ENCODE measurements around the gene MRPL47.
A peak's percentile ranks its signal among the peaks of the same experiment; 100 is the strongest.
"Not testable (repeated sequence)": the region's sequence is repeated elsewhere in the genome, so short reads cannot be mapped to it uniquely, and the experiment has no call there.

Gene MRPL47

DNA sequence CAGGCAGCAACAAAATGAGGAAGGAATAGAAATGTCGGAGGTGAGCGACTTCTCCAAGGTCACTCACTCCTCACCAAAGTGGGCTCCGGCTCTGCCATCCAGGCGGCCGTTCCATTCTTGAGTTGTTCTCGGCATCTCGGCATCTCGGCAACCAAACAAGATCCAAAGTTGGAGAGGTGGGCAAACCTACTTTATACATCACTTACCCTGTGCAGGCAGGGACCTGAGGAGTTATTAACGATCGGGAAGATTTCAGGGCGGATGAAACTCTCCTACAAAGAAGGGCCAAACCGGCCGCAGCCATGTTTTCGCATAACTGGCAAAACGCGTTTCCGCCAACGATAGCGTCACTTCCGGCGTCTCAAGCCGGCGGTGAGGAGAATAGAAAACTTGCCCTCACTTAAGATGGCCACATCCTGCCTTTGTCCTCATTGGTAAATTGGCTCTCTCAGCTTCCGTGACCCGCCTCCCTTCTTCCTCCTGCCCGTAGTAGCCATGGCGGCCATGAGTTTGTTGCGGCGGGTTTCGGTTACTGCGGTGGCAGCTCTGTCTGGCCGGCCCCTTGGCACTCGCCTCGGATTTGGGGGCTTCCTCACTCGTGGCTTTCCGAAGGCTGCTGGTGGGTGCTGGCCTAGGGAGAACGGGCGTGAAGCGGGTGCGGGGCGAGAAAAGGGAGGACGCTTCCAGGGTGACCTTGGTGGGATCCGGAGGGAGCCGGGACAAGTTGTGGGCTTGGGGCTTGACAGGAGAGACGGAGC is at the start of gene MRPL47, which contains the start of gene NDUFB5:
Gene MRPL47 (minus strand): TSS at position 318 of the 758 bp plus-strand sequence. CDS start 14 bp downstream, at position 304.
Gene NDUFB5 (plus strand): TSS at position 474 of the 758 bp plus-strand sequence. CDS start 22 bp downstream, at position 496.
- peak; percentile 96 for DNase-seq

DNA sequence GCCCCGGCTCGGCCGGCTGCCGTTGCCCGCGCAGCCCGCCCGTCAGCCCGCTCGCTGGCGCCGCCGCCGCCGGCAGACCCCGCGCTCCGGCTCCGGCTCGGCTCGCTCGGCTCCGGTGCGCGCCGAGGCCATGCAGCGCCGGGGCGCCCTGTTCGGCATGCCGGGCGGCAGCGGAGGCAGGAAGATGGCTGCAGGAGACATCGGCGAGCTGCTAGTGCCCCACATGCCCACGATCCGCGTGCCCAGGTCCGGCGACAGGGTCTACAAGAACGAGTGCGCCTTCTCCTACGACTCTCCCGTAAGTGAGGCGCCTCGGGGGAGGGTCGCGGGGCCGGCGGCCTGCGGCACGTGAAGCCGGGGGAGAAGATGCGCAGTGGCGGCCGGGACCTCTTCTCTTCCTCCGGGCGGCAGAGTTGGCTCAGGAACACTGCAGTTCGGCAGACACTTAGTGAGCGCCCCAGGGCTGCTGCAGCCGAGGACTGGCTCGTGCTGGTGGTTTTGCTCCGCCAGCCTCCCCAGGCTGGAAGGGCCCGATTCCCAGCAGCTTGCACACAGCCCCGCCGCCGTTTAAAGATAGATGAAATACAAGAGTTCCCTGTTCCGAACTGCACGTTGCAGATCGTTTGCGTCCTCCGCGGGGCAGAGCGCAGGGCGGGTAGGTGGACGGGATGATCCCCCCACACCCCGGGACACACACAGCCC is 48.8 kb upstream of the MRPL47 start:
- DNase-seq: peak; percentile 41

DNA sequence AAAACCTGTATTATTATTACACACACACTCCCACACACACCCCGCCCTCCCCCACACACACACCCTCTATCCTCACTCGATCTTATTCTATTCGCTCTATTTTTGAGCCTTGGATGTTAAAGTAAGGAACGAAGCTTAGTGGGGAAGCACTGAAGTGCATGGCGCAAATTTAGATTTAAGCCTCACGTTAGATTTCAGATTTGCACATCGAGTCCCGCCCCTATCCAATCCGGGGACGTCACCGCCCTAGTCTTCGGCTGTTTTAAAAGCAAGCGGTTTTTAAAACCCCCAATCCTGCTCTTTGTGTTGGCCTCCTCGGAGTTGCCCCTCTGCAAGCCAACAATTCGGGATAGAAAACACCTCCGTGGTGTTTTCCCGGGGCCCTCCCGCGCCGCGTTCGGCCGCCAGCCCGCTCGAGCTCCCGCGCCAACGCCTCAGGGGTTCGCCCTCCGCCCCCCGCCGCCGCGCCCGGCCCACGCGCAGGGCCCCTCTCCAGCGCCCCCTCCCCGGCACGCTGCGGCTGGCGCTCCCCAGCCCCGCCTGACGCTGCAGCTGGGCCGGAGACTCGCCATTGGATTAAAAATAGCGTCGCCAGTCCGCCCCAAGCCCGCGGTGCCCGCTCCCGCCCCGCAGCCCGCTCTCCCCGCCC is 48.1 kb upstream of the MRPL47 start, which contains the start of gene USP13:
Gene USP13 (plus strand): TSS at position 594 of the 649 bp plus-strand sequence. CDS start 186 bp downstream, outside the sequence.
- peak; percentile 49 for DNase-seq

DNA sequence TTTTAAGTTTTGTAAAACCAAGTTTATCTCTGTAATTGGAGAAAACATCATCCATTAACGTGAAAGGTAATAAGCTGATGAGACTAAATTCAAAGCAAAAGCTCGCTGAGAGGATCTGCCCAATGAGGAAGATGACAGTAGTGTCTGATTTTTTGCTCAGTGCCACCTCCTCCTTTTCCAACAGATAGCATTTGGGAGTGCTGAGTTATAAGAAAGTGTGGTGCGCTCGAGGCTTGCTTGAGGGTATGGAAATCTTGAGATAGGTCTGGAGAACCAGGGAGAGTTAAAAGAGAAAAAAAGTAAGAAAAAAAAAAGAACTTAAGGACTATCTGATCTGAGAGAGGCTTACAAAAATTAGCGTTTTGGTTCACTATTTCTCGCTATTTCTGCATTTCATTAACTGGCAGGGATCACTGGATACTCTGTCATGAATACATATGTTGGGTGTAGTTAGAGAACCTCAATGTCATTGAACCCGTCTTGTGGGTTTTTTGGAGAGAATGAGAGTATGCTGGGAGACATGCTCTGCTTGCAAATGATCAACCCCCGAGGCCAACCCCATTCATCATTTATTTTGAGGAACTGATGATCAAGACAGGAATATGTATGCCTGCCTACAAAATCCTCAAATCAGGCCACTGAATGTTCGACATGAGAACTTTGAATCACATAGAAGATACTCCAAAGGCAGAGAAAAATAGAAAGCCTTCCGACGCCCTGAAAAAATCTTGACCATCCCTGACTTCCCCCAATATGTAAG is 47.4 kb upstream of the MRPL47 start:
- no peak for DNase-seq

DNA sequence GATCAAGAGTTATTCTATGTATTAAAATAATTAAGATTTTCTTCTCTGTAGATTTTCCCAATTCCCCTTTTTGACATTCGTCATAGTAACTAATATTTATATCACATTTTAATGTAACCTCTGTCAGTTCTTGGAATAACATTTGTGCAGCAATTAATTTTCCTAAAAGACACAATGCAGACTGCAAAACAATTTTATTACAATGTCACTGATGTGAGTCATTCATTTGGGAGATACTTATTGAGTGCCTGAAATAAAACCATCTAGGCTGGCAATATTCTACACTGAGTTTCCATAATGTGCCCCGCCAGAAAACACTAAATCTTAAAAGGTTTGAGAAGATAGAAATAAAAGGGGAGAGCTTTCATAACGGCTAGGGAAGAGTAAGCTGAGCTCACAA is 41.7 kb upstream of the MRPL47 start:
- DNase-seq: no peak

DNA sequence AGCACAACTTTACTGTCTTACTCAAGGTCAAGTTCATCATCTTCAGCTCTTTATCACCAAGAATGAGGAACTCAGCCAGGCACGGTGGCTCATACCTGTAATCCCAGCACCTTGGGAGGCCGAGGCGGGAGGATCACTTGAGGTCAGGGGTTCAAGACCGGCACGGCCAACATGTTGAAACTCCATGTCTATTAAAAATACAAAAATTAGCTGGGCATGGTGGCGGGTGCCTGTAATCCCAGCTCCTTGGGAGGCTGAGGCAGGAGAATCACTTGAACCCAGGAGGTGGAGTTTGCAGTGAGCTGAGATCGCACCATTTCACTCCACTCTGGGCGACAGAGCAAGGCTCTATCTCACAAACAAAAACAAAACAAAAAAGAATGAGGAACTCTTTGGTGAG is 39.4 kb upstream of the MRPL47 start:
- DNase-seq: not testable (repeated sequence)

DNA sequence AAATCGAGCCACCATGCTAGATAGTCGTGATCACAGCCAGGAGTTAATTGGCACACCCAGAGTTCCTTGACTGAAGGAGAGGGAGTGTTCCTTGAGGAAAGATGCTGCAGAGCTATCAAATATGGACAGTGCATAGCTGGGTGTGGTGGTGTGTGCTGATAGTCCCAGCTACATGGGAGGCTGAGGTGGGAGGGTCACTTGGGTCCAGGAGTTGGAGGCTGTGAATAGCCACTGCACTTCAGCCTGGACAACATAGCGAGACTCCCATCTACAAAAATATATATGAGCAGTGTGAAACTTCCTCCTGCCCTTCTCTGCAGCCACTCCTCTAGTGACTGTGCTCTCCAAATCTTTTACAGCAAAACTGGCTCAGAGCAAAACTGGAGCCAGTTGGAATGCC is 38.4 kb upstream of the MRPL47 start:
- no peak for DNase-seq

DNA sequence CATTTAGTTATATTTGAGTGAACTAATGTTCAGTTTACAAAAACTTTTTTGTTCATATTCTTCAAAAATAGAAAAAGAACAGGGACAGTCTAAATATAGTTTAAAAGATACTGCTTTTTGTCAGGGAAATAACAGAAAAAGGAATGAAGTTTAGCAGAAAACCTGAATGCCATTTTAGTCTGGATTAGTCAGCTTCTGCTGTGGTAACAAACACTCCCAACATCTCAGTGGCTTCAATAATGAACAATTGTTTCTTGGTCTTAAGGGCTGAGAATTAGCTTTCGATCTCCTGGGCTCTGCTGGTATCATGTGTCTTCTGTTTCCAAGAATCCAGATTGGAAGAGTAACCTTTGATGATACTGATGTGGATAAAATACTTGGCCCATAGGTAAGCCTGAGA is 36.0 kb upstream of the MRPL47 start:
- DNase-seq: no peak

DNA sequence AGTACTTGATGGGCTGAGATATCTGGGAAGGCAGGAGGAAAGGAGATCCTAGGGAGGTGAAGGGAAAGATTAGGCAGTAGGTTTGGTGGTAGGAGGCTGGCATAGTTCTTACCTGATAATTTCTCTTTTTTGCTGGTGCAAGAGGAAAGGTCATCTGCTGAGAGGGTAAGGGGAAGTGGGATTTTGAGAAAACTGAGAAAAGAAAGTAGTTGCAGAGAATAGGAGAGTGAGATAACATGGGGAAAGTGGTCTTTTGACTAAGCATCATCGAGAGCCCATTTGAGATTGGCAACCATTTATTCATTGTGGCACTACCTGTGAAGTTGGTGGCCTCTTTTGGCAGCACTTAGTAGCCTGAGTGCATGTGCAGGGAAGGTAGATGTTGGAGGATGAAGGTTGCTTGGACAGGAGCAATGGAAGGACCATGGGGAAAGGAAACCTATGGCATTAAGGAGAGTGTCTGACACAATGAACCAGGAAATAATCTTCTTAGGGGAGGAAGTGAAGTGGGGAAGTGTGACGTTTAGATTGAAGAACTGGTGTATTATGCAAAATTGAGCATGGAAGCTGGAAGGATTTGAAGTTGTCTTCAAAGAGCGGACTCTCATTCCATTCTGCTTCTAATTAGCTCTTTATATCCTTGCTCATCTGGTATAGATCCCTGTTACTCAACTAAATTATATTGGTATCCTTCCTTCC is 26.5 kb upstream of the MRPL47 start:
- no peak for DNase-seq

DNA sequence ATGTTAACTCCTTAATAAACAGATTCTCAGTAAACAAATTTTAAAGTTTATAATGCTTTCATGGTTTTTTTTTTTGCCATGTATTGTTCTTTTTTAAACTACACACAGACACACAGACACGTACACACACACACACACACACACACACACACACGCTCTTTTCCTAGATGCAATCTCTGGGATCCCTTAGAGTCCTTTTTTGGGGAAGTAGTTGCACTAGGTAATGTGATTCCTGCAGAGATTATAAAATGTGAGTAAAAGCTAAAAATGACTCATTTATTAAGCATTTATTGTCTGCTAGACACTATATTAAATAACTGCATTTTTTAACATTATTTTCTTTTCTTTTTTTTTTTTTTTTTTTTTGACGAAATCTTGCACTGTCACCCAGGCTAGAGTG is 20.0 kb upstream of the MRPL47 start:
- DNase-seq: no peak

DNA sequence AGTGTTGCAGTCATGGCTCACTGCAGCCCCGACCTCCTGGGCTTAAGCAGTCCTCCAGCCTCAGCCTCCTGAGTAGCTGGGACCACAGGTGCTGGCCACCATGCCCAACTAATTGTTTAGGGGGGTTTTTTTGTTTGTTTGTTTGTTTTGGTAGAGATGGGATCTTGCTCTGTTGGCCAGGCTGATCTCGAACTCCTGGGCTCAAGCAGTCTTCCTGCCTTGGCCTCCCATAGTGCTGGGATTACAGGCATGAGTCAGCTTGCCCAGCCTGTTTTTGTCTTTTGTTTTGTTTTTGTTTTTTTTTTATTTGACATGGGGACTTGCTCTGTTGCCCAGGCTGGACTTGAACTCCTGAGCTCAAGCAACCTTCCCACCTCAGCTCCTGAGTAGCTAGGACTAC is 17.6 kb upstream of the MRPL47 start:
- no peak for DNase-seq

DNA sequence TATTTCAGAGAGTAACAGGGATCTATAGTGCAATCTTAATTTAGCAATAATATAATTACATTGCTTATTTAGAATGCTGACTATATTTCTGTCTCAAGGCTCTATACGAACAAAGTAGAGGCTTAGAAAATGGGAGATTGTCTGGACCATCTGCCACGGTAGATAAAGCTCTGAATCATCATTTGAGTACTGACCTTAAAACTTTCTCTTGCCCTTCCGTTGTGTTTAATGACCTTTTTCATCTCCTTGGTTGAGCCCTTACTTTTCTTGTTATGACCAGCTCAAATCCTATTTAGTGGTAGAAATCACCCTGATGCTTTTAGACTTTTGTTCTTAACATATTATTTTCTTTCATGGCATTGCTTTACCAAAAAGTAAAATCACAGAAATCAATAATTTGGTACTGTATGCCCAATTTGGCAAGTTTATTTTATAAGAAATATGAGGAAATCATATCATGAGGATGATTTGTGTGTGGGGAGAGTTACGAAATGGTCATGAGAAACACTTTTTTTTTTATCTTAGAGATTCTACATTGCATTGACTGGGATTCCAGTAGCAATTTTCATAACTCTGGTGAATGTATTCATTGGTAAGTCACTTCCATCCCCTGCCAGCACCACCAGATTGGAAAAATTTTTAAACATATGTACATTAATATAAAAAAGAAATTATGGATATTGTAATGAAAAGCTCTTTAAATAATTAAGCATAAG is 11.2 kb upstream of the MRPL47 start:
- DNase-seq: no peak

DNA sequence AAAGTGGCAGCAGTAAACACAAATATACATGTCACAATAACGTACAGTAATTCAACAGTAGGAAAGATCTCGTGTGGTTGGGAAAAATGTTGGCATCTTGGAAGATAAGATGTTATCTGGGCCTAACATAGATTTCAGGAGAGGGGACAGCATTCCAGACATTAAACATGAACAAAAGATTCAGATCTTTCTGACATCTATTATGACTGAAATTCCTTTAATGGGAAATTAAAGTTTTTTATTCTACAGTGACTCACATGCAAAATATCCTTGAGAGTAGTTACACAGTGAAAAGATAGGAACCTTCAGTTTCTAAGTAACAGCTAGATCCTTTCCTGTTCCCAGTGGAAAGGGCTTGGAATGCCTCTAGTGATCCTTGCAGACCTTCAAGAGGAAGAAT is 9.4 kb upstream of the MRPL47 start:
- DNase-seq: no peak

DNA sequence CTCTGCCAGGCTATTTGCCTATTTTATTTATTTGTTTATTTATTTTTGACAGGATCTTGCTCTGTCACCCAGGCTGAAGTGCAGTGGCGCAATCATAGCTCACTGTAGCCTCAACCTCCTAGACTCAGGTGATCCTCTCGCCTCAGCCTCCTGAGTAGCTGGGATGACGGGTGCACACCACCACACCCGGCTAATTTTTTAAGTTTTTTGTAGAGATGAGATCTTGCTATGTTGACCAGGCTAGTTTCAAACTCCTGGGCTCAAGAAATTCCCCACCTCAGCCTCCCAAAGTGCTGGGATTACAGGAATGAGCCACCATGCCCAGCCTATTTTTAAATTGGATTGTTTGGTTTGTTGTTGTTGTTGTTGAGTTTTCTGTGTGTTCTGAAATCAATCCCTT is 5.6 kb upstream of the MRPL47 start:
- no peak for DNase-seq

DNA sequence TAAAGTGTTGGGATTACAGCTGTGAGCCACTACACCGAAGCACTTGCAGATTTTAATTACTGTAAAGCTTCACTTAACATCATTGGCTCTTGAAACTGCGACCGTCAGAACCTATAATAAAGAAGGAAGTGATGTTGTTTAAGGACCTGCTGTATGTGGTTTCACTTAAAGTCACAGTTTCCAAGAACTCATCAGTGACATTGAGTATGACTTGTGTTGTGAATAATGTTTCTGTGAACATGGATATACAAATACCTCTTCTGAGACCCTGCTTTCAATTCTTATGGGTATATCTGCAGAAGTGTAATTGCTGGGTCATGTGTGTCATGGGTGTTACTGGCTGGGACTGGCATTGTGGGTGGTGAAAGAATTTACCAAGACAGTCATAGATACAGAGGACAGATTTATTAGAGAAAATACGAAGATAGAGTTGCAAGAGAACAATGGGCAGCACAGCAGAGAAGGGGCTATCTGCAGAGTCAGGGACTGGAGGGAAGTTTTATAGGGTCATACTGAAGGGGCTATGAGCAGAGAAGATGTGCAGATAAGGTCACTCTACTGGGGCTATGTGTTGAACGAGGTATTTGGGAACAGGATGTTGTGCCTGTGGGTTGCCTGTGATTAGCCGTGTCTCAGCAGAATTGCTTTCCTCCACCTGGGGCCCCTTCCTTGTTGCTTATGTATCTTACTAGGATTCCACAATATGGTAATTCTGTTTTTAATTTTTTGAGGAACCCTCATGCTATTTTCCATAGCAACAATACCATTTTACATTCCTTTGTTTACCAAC is 4.7 kb upstream of the MRPL47 start:
- DNase-seq: no peak

DNA sequence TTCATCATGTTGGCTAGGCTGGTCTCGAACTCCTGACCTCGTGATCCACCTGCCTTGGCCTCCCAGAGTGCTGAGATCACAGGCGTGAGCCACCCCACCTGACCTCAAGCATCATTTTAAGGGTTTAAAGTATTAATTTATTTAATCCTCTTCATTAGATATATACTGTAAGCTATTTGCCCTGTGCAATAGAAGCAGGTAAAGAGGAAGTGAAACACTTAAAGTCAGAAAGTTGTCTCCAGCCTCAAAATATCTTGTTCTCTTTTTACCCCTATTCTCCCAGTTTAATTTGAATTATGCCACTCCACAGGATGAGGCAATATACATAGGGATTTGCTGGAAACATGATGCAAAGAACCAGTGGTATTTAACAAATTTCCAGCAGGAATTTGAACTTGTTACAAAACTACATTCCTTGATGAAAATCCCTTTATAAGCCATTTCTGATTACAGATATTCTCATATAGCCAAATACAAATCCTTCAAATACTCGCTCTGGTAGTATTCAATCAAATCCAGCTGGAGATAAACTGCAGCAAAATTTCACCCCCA is 2.2 kb upstream of the MRPL47 start:
- DNase-seq: no peak

DNA sequence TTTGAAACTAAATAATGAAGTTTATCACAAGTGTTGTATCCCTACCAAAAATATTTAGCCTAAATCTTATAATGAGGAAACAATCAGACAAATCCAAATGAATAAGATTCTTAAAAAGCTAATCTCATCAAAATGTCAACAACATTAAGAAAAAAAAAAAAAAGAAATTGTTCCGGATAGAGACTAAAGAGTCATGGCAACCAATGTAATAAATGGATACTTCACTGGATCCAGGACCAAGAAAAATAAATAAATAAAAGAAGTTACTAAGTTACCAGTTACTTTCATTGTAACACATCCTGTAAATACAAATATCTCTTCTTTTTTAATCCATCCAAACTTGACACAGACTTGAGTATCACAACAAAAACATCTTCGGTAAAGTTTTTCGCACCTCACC is 607 bp downstream of the MRPL47 start:
- no peak for DNase-seq

DNA sequence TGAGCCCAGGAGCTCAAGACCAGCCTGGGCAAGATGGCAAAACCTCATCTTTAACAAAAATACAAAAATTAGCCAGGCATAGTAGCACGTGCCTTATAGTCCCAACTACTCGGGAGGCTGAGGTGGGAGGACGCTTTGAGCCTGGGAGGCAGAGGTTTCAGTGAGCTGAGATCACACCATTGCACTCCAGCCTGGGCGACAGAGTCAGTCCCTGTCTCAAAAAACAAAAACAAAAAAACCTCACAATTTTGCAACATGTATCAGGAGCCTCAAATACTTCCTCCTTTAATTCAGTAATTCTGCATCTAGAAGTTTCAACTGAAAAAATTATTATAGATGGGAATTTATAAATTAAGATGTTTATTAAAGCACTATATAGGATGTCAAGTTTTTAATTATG is 1.1 kb downstream of the MRPL47 start:
- no peak for DNase-seq

DNA sequence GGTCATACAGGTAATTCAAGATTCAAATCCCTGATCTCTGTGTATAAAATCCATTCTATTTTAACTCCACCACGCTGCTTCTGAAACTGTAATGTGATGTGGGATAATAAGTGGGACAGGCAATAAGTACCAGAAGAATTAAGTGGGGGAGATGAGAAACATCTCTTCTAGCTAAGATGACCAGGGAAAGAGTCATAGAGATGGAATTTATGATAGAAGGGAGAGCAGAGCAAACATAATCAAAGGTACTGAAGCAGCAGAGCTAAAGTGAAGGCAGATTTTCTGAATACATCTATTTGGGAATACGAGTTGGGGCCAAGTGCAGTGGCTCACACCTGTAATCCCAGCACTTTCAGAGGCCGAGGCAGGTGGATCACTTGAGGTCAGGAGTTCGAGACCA is 4.9 kb downstream of the MRPL47 start:
- no peak for DNase-seq

DNA sequence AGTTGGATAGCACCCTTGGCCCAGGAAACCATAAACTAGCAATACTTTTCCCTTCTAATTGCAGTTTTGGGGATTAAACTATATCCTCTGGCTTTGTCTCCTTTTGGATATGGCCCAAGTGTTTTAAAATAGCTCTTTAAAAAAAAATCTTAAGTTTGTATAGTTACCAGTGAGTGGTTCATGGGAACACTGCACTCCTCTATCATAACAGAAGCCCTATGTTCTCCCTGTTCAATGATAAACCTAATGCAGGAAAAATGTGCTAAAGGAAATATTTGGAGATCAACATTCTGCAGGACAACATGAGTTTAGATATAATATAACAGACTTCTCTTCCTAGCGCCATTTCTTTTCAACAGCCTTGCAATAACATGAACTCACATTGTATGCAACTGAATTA is 13.1 kb downstream of the MRPL47 start:
- DNase-seq: no peak

DNA sequence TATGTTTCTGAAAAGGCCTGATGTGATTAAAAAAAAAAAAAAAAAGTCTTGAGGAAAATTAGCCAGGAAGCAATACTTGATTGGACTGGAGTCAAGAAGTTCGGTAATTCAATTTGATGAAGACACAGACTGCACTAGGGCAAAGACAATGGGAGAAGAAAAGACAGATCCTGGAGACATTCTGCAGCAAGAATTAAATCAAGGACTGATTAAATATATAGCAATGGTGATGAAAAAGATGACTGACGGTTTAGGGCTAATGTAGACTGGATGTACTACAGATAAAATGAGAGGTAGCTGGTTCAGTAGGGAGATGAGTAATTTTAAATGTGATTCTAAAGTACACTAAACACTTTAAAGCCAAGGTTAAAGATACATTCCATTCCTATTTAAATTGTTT is 13.8 kb downstream of the MRPL47 start:
- DNase-seq: no peak

All from NCI-H1417 treated with DMSO at 0.1 percent for 48 hours (cell line).